GM19397 (cell line): ENCODE results near the gene SUCO.

Experiments
- ATAC-seq: cut with Tn5 transposase; IDR thresholded peaks from one replicate; pipeline ENCODE4 v1.9.1; 2021; ENCODE audit warnings: mild to moderate bottlenecking, moderate library complexity; ENCODE audit not compliant: unreplicated experiment

Gene SUCO

GRCh38 chr1:172514108-172514507 lies 18.8 kb upstream of the SUCO start:
- no peak for ATAC-seq

- ATAC-seq = no peak
Measured at GRCh38 chr1:172515436-172515835, 17.5 kb upstream of the SUCO start.

- no peak for ATAC-seq
Measured at GRCh38 chr1:172515927-172516326, 17.0 kb upstream of the SUCO start.

GRCh38 chr1:172517081-172517480 lies 15.9 kb upstream of the SUCO start:
- no peak for ATAC-seq

- ATAC-seq = no peak
Measured at GRCh38 chr1:172517545-172517944, 15.4 kb upstream of the SUCO start.

GRCh38 chr1:172529304-172529703 lies 3.6 kb upstream of the SUCO start:
- ATAC-seq = no peak

GRCh38 chr1:172530000-172530399 lies 3.0 kb upstream of the SUCO start:
- ATAC-seq = no peak

GRCh38 chr1:172531412-172532182 lies 1.4 kb upstream of the SUCO start:
- no peak for ATAC-seq

- ATAC-seq = peak; percentile 65
Measured at GRCh38 chr1:172532183-172532699, 709 bp upstream of the SUCO start.

GRCh38 chr1:172533513-172534151 lies 682 bp downstream of the SUCO start:
- no peak for ATAC-seq

- ATAC-seq = no peak
Measured at GRCh38 chr1:172536256-172536655, 3.3 kb downstream of the SUCO start.

GRCh38 chr1:172537366-172537765 lies 4.4 kb downstream of the SUCO start:
- no peak for ATAC-seq

GRCh38 chr1:172537827-172538391 lies 5.0 kb downstream of the SUCO start:
- ATAC-seq = no peak

GRCh38 chr1:172540635-172541034 lies 7.7 kb downstream of the SUCO start:
- ATAC-seq = no peak

- no peak for ATAC-seq
Measured at GRCh38 chr1:172544481-172545104, 11.6 kb downstream of the SUCO start.

GRCh38 chr1:172545396-172546004 lies 12.6 kb downstream of the SUCO start:
- ATAC-seq = peak; percentile 74

- ATAC-seq = no peak
Measured at GRCh38 chr1:172547071-172547470, 14.1 kb downstream of the SUCO start.

GRCh38 chr1:172549621-172550280 lies 16.8 kb downstream of the SUCO start:
- ATAC-seq = no peak

GRCh38 chr1:172551279-172551678 lies 18.3 kb downstream of the SUCO start:
- no peak for ATAC-seq

- ATAC-seq = no peak
Measured at GRCh38 chr1:172554915-172555314, 22.0 kb downstream of the SUCO start.

- no peak for ATAC-seq
Measured at GRCh38 chr1:172556461-172556860, 23.5 kb downstream of the SUCO start.
